NCI-H748 (cell line): ENCODE results near the gene PCYT2.
A peak's percentile ranks its signal among the peaks of the same experiment; 100 is the strongest.

Experiments
- DNase-seq: peaks from one replicate; lab custom pipeline; 2025; ENCODE audit not compliant: unreplicated experiment; lab: John Stamatoyannopoulos, UW

The PCYT2 gene

DNA sequence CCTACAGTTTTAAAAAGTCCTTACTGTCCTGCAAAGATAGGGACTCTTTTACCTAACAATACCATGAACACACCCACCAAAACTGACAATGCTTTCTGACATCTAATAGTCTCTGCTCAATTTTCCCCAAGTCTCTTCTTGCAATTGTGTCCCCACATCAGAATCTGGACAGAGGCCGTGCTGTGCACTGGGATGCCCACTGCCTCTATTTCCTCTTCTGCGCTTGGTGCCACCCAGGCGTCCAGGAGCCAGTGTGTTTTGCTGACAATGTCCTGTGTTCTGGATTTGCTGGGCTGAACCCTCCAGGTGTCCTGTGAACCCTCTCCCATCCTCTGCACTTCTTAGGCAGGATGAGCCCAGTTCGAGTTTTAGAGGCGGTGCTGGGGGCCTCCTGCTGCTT is 33.6 kb downstream of the PCYT2 start:
- DNase-seq, result no peak

DNA sequence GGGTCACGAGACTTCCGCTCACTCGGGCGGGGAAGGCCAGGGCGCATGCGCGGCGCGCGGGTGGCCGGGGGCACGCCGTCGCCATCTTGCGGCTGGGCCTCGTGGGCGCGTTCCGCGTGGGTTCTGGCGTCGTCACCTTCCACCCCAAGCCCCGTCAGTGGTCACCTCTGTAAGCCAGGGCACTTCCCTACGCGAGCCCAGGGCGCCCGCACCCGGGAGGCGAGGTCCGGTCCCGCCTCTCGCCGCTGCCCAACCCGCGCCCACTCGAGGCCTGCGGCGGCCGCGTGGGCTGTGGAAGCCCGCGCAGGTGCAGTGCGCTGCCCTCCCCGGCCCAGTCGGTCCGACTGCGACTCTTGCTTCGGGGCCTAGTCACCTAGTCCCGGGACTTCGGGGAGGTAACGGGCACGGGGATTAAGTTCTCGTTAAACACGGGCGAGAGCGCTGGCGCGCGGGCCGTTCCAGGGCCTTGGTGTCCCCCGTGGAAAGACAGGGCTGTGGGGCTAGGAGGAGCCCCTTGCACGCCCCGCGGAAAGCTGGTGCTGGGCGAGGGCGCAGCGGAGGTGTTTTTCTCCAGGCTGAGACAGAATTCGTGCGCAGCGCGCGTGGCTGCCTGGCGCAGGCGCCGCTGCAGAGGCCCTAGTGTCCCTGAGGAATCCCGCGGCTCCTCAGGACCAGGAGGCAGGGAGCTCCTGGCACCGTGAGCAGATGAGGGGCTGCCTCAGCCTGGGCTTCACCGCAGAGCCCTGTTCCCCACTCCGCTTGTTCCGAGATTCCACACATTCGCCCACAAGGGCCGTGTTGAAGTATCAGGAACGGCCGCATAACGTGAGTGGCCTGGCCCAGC is 39.6 kb downstream of the PCYT2 start:
- DNase-seq, result peak; percentile 90

GRCh38 chr17:81870981-81871386 is 40.2 kb downstream of the PCYT2 start, which contains the start of gene ARHGDIA:
TSS of gene ARHGDIA (minus strand) at chr17:81871337. CDS start at chr17:81869930, 1,407 bp downstream.
- DNase-seq, result no peak

DNA sequence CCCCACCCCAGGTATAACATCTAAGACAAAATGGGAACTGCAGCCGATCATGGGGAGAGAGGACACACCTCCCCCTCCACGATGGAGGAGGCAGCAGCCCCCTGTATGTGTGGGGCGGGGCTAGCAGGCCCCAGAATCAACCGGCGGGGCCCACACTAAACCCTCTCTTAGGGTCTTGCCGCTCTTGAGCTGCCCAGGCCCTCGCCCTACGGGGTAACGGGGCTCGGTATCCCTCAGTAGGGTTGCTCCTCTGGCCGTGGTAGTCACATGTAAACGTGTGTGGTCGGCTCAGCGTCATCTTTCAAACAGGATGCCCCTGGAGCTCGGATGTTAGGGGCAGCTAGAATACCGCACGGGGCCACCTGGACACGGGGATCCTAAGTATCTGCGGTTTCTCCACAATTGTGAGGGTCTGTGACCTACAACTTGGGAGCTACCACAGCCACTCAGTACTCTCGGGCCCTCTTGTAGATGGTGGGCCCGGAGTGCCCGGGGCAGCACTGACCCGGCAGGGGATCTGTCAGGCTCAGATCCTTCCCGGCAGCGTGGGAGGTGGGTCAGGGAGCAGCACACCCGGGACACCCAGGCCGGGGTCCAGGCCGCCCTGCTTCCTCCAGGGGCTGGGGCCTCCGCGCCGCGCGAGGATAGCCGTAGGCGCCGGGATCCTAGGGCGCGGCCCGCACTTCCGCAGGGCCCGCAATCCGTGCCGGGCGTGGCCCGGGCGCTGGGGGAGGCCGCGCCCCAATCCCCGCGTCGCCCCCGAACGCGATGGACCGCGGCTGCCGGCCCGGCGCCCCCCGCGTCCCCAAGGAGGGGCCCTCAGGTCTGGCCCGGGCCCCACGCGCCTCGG is 40.8 kb downstream of the PCYT2 start:
- DNase-seq, result peak; percentile 39

DNA sequence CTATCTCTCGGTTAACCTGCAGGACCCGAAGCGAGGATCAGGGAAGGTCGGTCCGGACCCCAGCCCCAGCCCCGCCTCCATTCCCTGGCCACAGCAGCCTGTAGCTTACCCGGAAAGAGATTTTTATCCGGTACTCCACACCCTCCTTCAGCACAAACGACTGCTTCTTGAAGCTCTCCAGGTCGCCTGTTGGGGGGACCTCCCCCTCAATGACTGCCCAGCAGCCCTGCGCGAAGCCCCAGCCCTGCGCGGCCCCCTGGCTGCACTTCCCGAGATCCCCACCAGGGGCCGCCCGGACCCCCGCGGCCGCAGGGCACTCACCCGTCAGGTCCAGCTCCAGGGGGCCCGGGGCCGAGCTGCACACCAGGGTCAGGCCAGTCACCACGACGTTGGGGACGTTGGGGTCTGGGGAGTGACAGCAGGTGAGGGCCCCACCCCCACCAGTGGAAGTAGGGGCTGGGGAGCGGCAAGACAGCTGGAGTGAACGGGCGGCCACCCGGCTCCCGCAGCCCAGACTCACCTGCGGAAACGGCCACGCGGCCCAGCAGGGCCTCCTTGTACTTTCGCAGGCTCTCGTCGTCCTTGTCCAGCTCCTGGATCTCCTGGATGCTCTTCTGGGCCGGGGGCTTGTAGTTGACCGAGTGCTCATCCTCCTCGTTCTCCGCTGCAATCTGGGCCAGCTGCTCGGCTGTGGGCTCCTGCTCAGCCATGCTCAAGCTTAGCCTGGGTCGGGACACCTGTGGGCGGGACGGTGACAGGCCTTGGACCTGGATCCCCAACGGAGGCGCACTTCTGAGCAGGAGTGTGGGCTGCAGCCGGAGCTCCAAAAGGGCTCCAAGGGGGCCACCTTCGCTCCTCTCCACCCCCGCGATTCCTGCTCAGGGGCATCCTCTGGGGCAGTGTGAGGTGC is 41.7 kb downstream of the PCYT2 start:
- DNase-seq, result no peak

- DNase-seq, result no peak
Observed at GRCh38 chr17:81868674-81869220, 42.5 kb downstream of the PCYT2 start.

- no peak for DNase-seq
Observed at GRCh38 chr17:81867991-81868673, 43.1 kb downstream of the PCYT2 start.

- DNase-seq, result peak; percentile 33
Observed at GRCh38 chr17:81867170-81867990, 43.8 kb downstream of the PCYT2 start.

DNA sequence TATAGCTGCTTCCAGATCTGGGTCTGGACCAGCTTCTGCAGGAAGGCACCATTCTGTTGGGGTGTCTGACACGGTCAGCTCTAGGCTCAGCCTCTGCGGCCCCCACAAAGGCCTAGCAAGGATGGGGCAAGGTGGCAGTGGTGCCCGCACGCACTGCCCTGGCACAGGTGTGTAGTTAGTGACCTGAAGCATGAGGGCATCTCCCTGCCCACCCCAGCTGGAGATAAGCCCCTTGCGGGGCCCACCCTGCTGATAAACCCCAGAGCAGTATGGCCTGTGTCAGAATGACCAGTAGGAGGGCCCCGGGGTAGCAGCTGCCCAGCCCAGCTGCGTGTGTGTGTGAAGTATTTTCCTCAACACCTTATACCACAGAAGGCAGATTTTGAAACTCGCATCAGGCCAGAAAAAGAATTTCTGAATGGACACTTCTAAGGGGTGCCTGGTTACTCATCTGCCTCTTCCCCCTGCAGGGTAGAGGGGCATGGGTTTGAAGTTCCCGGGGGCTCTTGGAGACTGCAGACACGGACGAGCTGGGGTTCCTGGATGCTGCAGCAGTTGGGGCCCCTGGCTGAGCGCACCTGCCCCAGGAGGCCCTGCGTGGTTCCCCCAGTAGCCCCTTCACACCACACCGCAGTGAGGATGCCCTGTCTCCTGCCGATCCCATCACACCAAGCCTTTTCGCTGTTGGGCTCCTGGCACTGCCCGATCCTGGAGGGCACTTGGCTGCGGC is 44.6 kb downstream of the PCYT2 start:
- DNase-seq, result no peak

DNA sequence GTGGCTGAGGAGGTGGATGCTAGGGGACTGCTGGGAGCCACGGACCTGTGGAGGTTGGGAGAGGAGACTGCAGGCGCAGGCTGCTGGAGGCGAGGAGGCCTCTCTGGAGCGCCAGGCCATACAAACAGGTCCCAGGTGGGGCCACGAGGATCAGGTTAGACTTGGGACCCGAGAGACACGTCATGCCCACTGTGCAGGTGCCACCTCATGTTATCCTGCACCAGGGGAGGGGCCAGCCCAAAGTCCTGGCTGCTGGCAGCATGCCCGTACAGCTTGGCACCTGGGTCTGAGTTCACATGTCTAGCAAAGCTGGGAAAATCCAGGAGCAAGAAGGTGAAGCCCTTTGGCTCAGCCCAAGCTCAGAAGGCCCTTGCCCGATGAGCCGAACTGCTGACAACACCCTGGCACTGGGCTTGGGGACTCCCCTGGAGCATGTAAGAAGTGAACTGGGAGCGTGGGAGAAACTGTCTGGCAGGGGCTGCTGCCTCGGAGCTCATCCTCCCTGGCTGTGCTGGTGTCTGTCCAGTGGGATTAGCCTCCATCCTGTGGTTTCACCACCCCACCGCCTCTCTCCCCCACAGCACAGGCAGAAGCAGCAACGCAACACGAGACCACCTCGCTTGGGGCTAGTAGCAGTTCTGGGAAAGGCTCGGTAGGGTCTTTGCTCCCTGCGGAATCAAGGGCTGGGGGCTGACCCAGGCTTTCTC is 45.3 kb downstream of the PCYT2 start:
- DNase-seq, result no peak

GRCh38 chr17:81865358-81865732 is 45.9 kb downstream of the PCYT2 start:
- no peak for DNase-seq

GRCh38 chr17:81863833-81864768 is 47.1 kb downstream of the PCYT2 start:
- DNase-seq, result no peak

DNA sequence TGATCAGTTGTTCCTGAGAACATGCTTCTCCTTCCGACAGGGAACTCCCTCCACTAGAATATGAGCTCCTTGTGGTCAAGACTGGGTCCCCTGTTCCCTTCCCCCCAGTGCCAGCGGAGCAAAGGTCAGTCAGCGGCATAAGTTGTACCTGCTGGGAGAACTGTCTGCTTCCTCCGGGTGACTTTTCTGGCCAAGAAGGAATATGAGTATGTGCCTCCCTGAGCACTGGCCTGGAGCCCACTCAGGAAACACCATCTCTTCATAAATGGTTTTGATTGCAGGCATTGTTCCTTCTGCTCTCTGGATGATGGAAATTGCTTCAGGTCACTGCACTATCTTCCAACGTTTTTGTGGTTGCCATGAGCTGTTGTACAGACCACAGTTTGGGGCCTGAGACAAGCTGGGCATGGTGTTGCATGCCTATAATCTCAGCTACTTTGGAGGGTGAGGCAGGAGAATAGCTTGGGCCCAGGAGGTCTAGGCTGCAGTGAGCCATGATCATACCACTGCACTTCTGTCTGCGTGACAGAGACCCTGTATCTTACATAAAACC is 48.0 kb downstream of the PCYT2 start:
- DNase-seq, result no peak

GRCh38 chr17:81860756-81861568 is 50.2 kb downstream of the PCYT2 start:
- peak; percentile 100 for DNase-seq

GRCh38 chr17:81859906-81860755 is 51.1 kb downstream of the PCYT2 start, which contains the start of gene P4HB:
TSS of gene P4HB (minus strand) at chr17:81860535. CDS start at chr17:81860471, 64 bp downstream.
- DNase-seq, result peak; percentile 59
